HG03159 (cell line): ENCODE data around the gene NHLRC4.

Experiments used
- ATAC-seq: cut with Tn5 transposase; IDR thresholded peaks from one replicate; pipeline ENCODE4 v1.9.1; 2021; ENCODE audit warnings: mild to moderate bottlenecking, moderate library complexity; ENCODE audit not compliant: unreplicated experiment

Gene NHLRC4

GRCh38 chr16:552171-552570, 14.6 kb upstream of the NHLRC4 start:
- ATAC-seq = no peak

- ATAC-seq = no peak
Measured at GRCh38 chr16:553601-554296, 13.1 kb upstream of the NHLRC4 start.

- no peak for ATAC-seq
Measured at GRCh38 chr16:554297-554621, 12.5 kb upstream of the NHLRC4 start.

- no peak for ATAC-seq
Measured at GRCh38 chr16:554640-555365, 12.0 kb upstream of the NHLRC4 start.

- ATAC-seq = no peak
Measured at GRCh38 chr16:555528-556473, 11.0 kb upstream of the NHLRC4 start.

- ATAC-seq = no peak
Measured at GRCh38 chr16:556474-557173, 10.2 kb upstream of the NHLRC4 start.

GRCh38 chr16:557463-558297, 9.1 kb upstream of the NHLRC4 start:
- no peak for ATAC-seq

GRCh38 chr16:558298-559020, 8.3 kb upstream of the NHLRC4 start:
- no peak for ATAC-seq

GRCh38 chr16:559021-559380, 7.8 kb upstream of the NHLRC4 start:
- ATAC-seq = no peak

- no peak for ATAC-seq
Measured at GRCh38 chr16:559411-560203, 7.2 kb upstream of the NHLRC4 start.

GRCh38 chr16:560204-560700, 6.6 kb upstream of the NHLRC4 start, which contains the start of gene PRR35:
TSS of gene PRR35 (plus strand) at chr16:560394. CDS start at chr16:563295, 2,901 bp downstream.
- no peak for ATAC-seq

- no peak for ATAC-seq
Measured at GRCh38 chr16:560701-561412, 5.9 kb upstream of the NHLRC4 start.

- ATAC-seq = no peak
Measured at GRCh38 chr16:561413-561794, 5.4 kb upstream of the NHLRC4 start.

GRCh38 chr16:561957-562938, 4.6 kb upstream of the NHLRC4 start:
- ATAC-seq = no peak

- no peak for ATAC-seq
Measured at GRCh38 chr16:563072-563644, 3.6 kb upstream of the NHLRC4 start.

GRCh38 chr16:564690-565418, 2.0 kb upstream of the NHLRC4 start:
- no peak for ATAC-seq
